Articular chondrocyte of knee joint (primary cell): ENCODE results near the gene TTLL4. TPM values are rescaled to one million over a fixed set of nuclear protein-coding genes. Genes with fewer than 3 reads are reported as not detected.

Experiments
- total RNA-seq: library from RNA; depleted of rRNA; stranded (reverse); fragments of >200 nt; gene quantifications from 2 replicates; pipeline ENCODE4 v1.2.3, GENCODE V29; 2012

Gene TTLL4, protein sequence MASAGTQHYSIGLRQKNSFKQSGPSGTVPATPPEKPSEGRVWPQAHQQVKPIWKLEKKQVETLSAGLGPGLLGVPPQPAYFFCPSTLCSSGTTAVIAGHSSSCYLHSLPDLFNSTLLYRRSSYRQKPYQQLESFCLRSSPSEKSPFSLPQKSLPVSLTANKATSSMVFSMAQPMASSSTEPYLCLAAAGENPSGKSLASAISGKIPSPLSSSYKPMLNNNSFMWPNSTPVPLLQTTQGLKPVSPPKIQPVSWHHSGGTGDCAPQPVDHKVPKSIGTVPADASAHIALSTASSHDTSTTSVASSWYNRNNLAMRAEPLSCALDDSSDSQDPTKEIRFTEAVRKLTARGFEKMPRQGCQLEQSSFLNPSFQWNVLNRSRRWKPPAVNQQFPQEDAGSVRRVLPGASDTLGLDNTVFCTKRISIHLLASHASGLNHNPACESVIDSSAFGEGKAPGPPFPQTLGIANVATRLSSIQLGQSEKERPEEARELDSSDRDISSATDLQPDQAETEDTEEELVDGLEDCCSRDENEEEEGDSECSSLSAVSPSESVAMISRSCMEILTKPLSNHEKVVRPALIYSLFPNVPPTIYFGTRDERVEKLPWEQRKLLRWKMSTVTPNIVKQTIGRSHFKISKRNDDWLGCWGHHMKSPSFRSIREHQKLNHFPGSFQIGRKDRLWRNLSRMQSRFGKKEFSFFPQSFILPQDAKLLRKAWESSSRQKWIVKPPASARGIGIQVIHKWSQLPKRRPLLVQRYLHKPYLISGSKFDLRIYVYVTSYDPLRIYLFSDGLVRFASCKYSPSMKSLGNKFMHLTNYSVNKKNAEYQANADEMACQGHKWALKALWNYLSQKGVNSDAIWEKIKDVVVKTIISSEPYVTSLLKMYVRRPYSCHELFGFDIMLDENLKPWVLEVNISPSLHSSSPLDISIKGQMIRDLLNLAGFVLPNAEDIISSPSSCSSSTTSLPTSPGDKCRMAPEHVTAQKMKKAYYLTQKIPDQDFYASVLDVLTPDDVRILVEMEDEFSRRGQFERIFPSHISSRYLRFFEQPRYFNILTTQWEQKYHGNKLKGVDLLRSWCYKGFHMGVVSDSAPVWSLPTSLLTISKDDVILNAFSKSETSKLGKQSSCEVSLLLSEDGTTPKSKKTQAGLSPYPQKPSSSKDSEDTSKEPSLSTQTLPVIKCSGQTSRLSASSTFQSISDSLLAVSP
- total RNA-seq: 14.1 and 22.7 TPM in 2 replicates

DNA sequence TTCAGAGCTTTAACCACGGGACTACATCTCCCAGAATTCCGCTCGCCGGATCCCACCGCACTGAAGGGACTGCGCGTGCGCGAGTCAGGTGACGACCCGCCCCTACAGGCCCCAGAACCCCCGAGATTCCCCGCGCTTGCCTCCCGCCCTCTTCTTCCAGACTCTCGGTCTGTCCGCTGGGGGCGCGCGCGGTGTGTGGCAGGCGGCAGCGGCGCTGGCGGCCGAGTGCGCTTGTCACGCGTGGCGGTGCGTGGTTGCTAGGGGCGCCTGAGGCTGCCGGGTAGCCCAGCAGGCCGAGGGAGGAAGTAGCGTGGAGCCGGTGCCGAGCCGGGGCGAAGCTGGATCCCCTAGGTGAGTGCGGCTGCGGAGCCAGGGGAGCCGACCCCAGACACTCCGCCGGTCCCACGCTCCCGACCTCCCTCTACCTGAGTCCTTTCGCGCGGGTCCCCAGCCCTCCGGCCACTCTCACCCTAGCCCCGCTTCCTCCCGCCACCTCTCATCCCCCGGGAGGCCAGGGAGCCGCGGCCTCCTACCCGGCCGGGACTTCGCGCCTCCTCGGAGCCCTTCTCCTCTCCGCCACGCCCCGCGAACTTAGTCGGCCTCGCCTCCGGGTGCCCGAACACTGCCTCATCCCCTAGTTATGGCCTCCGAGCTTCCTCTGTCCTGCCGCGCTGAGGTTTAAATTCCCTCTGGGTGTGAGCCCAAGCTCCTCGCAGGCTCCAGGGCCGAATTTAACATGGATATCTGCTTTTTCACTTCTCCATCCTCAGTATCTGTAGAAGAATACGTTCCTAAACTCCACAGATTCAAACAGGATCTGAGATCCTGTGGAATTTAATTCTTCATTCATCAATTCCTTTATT is at the start of gene TTLL4:
TSS of gene TTLL4 (plus strand) at position 149 of the 863 bp plus-strand sequence. CDS start 26,842 bp downstream, outside the sequence.

DNA sequence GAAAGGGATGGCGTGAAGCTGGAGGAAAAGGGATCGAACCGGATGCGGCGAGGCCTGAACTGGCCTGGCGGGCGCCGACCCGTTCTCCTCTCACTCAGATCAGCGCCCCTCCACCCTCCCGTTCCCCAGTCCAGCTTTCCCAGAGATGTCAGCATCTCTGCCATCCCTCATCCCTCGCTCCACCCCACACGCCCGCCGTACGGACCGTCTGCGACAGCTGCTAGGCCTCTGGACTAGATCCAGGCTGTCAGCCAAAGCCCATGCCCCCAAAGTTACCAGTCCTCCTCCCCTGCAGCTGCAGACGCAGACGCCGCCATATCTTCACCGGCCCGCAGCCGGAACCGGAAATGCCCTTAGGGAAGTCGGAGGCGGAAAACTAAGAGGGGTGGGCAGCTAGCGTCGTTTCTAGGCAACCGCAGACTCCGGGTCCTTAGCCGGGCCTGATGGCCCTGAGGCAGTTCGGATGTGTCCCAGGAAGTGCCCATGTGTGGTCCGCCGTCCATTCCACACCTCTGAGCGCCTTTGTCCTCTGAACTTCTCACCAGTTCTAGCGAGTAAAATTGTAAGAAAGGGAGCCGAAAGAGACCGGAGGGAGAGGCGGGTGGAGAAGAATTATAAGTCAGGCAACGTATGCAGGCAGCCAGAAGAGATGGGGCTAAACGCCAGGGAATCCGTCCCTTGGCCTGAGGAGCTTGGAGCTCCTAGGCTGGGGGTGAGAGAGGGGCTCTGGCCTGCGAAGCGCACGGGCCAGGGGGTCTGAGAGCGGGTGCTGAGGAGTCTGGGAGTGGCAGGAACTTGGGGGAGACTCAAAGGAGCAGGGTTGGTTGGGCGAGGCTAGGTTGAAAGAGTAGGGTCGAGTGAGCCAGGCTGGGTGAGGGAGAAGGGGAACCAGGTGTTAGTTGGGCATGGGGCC is 38.7 kb upstream of the TTLL4 start, which contains the start of the genes RNF25 and STK36:
TSS of gene RNF25 (minus strand) at position 349 of the 913 bp plus-strand sequence. CDS start at position 317, 32 bp downstream.
TSS of gene STK36 (plus strand) at position 433 of the 913 bp plus-strand sequence. CDS start 744 bp downstream, outside the sequence.

DNA sequence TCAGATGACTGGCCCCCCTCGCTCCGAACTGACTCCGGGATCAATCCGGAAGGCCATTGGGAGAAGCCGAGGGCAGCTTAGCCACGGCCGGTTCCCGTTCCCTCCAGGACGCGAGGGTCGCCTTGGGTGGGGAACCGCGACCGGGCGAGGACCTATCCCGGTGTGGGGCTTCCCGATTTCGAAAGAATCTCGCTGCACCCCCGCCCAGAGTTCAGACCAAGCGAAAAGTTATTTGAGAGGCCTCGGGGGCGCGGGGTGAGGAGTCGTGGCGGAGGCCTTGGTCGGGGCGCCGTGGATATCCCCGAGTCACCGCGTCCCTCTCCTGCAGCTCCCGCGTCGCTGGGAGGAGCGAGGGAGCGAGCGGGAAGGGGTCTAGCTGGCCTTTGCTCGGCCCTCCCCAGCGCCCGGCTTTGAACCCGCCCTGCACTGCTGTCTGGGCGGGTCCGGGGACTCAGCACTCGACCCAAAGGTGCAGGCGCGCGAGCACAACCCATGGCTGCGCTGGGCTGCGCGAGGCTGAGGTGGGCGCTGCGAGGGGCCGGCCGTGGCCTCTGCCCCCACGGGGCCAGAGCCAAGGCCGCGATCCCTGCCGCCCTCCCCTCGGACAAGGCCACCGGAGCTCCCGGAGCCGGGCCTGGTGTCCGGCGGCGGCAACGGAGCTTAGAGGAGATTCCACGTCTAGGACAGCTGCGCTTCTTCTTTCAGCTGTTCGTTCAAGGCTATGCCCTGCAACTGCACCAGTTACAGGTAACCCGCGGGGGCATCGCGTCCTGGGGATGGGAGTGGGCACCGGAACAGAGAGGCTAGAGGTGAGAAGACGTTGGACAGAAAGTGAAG is 71.3 kb downstream of the TTLL4 start, which contains the start of gene CYP27A1:
TSS of gene CYP27A1 (plus strand) at position 457 of the 837 bp plus-strand sequence. CDS start at position 493, 36 bp downstream.

Other genes with a start within 250 kb of the TTLL4 start
- 14.8 and 15.6 TPM in 2 replicates for gene USP37, start 142.5 kb upstream of the TTLL4 start, total RNA-seq
- 61.5 and 71.0 TPM in 2 replicates for gene CNOT9, start 142.0 kb upstream of the TTLL4 start, total RNA-seq
- 14.0 and 14.2 TPM in 2 replicates for gene PLCD4, start 102.9 kb upstream of the TTLL4 start, total RNA-seq
- 13.4 and 15.5 TPM in 2 replicates for gene ZNF142, start 51.2 kb upstream of the TTLL4 start, total RNA-seq
- gene BCS1L, start 51.2 kb upstream of the TTLL4 start, total RNA-seq: 23.1 and 26.0 TPM in 2 replicates
- gene RNF25, start 38.8 kb upstream of the TTLL4 start, total RNA-seq: 27.6 and 29.6 TPM in 2 replicates
- 24.1 and 25.5 TPM in 2 replicates for gene STK36, start 38.7 kb upstream of the TTLL4 start, total RNA-seq
- 54.0 and 59.7 TPM in 2 replicates for gene CYP27A1, start 71.3 kb downstream of the TTLL4 start, total RNA-seq
- 0.11 and 0.39 TPM in 2 replicates for gene PRKAG3, start 121.0 kb downstream of the TTLL4 start, total RNA-seq
- gene WNT6, start 149.0 kb downstream of the TTLL4 start, total RNA-seq: not detected in 2 replicates
- gene WNT10A, start 170.0 kb downstream of the TTLL4 start, total RNA-seq: not detected in 2 replicates
- gene CDK5R2, start 248.8 kb downstream of the TTLL4 start, total RNA-seq: not detected in 2 replicates